K562 (cell line): ENCODE results near the gene PDLIM7. TPM values are rescaled to one million over a fixed set of nuclear protein-coding genes. Genes with fewer than 3 reads are reported as not detected.

ENCODE experiments used
- ATAC-seq: fragments of 200-7000 bp; cut with Tn5 transposase; 3 replicates; pipeline ENCODE4 v1.9.1; 2020; ENCODE audit warnings: moderate library complexity
- BruUV-seq: library from RNA; stranded (reverse); fragments of 400-500 nt; replicated peaks from 2 replicates; lab custom pipeline; 2021; lab: Mats Ljungman, UMichigan
- CTCF ChIA-PET: fragments of 300-600 bp; formaldehyde crosslinking; extraction: SDS; loops from one replicate; lab custom pipeline; 2021; ENCODE audit warnings: low intra/inter-chr PET ratio; lab: Yijun Ruan, JAX
- POLR2A ChIA-PET: fragments of 300-600, 350-650 bp; sonication (Branson Sonifier 250); formaldehyde crosslinking; extraction: SDS; loops from one replicate; lab custom pipeline; 2021; ENCODE audit warnings: antibody characterized with exemption, inconsistent platforms; lab: Yijun Ruan, JAX
- DNase-seq, 4 experiments: peaks; one replicate each; pipeline versions ENCODE4 v3.0.0 to v3.0.0-alpha.2; 2011 to 2018; ENCODE audit warnings: low spot score in 3 of 4, mixed read lengths in 3 of 4; ENCODE audit errors: extremely low read depth in 1 of 4
- FAIRE-seq: peaks from 2 replicates; lab custom pipeline; 2011; peaks lifted over from hg19 to GRCh38; lab: Jason Lieb, UNC
- H2AFZ ChIP-seq: 2 replicates; pipeline ENCODE4 v1.6.0; 2011; ENCODE audit warnings: low read depth, low read length, control low read depth, inconsistent platforms
- H3K27ac ChIP-seq: fragments of 200-600 bp; 3 replicates; pipeline ENCODE4 v1.8.0; 2011; ENCODE audit warnings: low read depth, mild to moderate bottlenecking, control low read depth, inconsistent platforms, low read length, moderate library complexity, mixed read lengths; ENCODE audit errors: extremely low read depth
- H3K27me3 ChIP-seq, 2 experiments: fragments of 300-600 bp in 1 of 2; 2 replicates in 1 of 2; 3 replicates in 1 of 2; pipeline versions ENCODE4 v1.6.0 to v1.8.0; 2011; ENCODE audit warnings: inconsistent platforms in 2 of 2, low read length in 2 of 2, mild to moderate bottlenecking in 1 of 2, mixed read lengths in 1 of 2, moderate library complexity in 1 of 2; ENCODE audit not compliant: control insufficient read depth in 2 of 2, insufficient read depth in 2 of 2
- H3K36me3 ChIP-seq: fragments of 300-600 bp; 3 replicates; pipeline ENCODE4 v1.8.0; 2011; ENCODE audit warnings: mild to moderate bottlenecking, low read length, inconsistent platforms; ENCODE audit not compliant: control insufficient read depth, insufficient read depth
- H3K4me1 ChIP-seq, 2 experiments: fragments of 200-600 bp in 1 of 2; replicated peaks in 1 of 2; 2 replicates in 1 of 2; 3 replicates in 1 of 2; pipeline versions ENCODE4 v1.5.1 to v1.8.0; 2011; ENCODE audit warnings: inconsistent platforms in 2 of 2, low read length in 2 of 2, mild to moderate bottlenecking in 1 of 2, mixed read lengths in 1 of 2, moderate library complexity in 1 of 2; ENCODE audit not compliant: control insufficient read depth in 2 of 2, insufficient read depth in 2 of 2
- H3K4me2 ChIP-seq: 2 replicates; pipeline ENCODE4 v1.6.1; 2011; ENCODE audit warnings: low read length, control low read depth, inconsistent platforms, mixed read lengths; ENCODE audit not compliant: insufficient read depth
- H3K4me3 ChIP-seq: fragments of 200-600 bp; sonication (generic), shearing (Covaris generic); 2 replicates; pipeline ENCODE4 v1.5.1; 2016; ENCODE audit warnings: control low read depth, inconsistent platforms
- H3K79me2 ChIP-seq: fragments of 200-600 bp; 3 replicates; pipeline ENCODE4 v1.8.0; 2011; ENCODE audit warnings: low read length, inconsistent platforms; ENCODE audit not compliant: control insufficient read depth, insufficient read depth
- H3K9ac ChIP-seq, 2 experiments: 2 replicates each; pipeline versions ENCODE4 v1.6.0 to v1.6.1; 2011; ENCODE audit warnings: low read depth in 2 of 2, low read length in 2 of 2, control low read depth in 1 of 2, inconsistent platforms in 1 of 2, mild to moderate bottlenecking in 1 of 2, mixed read lengths in 1 of 2; ENCODE audit not compliant: insufficient read depth in 1 of 2
- H3K9me1 ChIP-seq: one replicate; pipeline ENCODE4 v1.6.0; 2011; ENCODE audit warnings: inconsistent platforms, mild to moderate bottlenecking, low read length, moderate library complexity; ENCODE audit not compliant: control insufficient read depth, insufficient read depth
- H3K9me3 ChIP-seq: replicated peaks from 2 replicates; pipeline ENCODE4 v1.5.1; 2011; ENCODE audit warnings: low read depth, low read length, inconsistent platforms; ENCODE audit not compliant: control insufficient read depth, insufficient read depth
- H4K20me1 ChIP-seq: replicated peaks from 2 replicates; pipeline ENCODE4 v1.6.1; 2011; ENCODE audit warnings: low read length, inconsistent platforms, mixed read lengths; ENCODE audit not compliant: control insufficient read depth, insufficient read depth
- GMEB1 ChIP-seq: fragments of 250-450 bp; sonication (Bioruptor Pico); IDR thresholded peaks from 2 replicates; pipeline ENCODE4 v1.4.0; 2020; ENCODE audit warnings: mild to moderate bottlenecking
- MCM3 ChIP-seq: fragments of 450-650 bp; IDR thresholded peaks from 2 replicates; pipeline ENCODE4 v1.6.1; 2016
- POLR2G ChIP-seq: fragments of 200-400 bp; formaldehyde crosslinking; IDR thresholded peaks from 2 replicates; pipeline ENCODE4 v1.6.1; 2017; ENCODE audit warnings: low read depth, mild to moderate bottlenecking, antibody characterized with exemption, low read length, moderate library complexity
- SIN3B ChIP-seq: fragments of 450-650 bp; IDR thresholded peaks from 2 replicates; pipeline ENCODE4 v1.6.1; 2017; ENCODE audit warnings: low read depth, mild to moderate bottlenecking, moderate library complexity
- ZNF444 ChIP-seq: fragments of 250-450 bp; sonication (Bioruptor Pico); IDR thresholded peaks from 2 replicates; pipeline ENCODE4 v1.4.0; 2020; ENCODE audit warnings: mild to moderate bottlenecking, moderate library complexity
- WGBS: fragments of 100-300 bp; shearing (Covaris generic); methylation state at CpG from one replicate; pipeline ENCODE4 v1.1.6; 2016; ENCODE audit warnings: low coverage, mixed read lengths; ENCODE audit not compliant: insufficient coverage; ENCODE audit errors: missing lambda C conversion rate; 5-methylcytosine and 5-hydroxymethylcytosine counted together
- in situ Hi-C: fragments of 300-500 bp; cut with MboI; formaldehyde crosslinking; loops from 4 replicates; pipeline ENCODE4 v1.15.0; 2018; ENCODE audit warnings: inconsistent platforms, mixed read lengths
- intact Hi-C: fragments of 100-400 bp; cut with micrococcal nuclease; formaldehyde crosslinking; loops from 2 replicates; pipeline ENCODE4 v1.14.2; 2022
- polyA plus RNA-seq, 8 experiments: library from polyadenylated mRNA; depleted of rRNA in 4 of 8; stranded (reverse) in 5 of 8; unstranded in 3 of 8; fragments of >200 nt; fragmentation: Nextera tagmentation in 2 of 8; fragmentation: Illumina TruSeq in 1 of 8; extraction: Ambion mirVana in 2 of 8; extraction: Trizol in 1 of 8; gene quantifications; 2 replicates each; pipeline versions ENCODE4 v1.2.1 to v1.2.3, GENCODE V29; 2011 to 2014; ENCODE audit warnings: inconsistent platforms in 1 of 8, missing spikeins in 1 of 8
- total RNA-seq, 7 experiments: library from RNA; depleted of rRNA in 6 of 7; stranded (reverse); fragments of >200 nt in 6 of 7; fragmentation: Illumina TruSeq in 2 of 7; extraction: Trizol in 2 of 7; gene quantifications; 2 replicates each; pipeline versions ENCODE4 v1.2.1 to v1.2.3, GENCODE V29; 2011 to 2021; ENCODE audit warnings: low replicate concordance in 1 of 7
- TF ChIP-seq, protein P1 (sequence below): sonication (generic); formaldehyde crosslinking; IDR thresholded peaks from 2 replicates; pipeline ENCODE4 v1.8.1; 2023; ENCODE audit warnings: mild to moderate bottlenecking, missing genetic modification reagents

The PDLIM7 gene
- total and polyA plus RNA-seq, 9 of the 15 experiments (the other 6 are each of a cell fraction or from before 2014, with no cell fraction given), result 2.1 to 124 (median 32.6) TPM

DNA sequence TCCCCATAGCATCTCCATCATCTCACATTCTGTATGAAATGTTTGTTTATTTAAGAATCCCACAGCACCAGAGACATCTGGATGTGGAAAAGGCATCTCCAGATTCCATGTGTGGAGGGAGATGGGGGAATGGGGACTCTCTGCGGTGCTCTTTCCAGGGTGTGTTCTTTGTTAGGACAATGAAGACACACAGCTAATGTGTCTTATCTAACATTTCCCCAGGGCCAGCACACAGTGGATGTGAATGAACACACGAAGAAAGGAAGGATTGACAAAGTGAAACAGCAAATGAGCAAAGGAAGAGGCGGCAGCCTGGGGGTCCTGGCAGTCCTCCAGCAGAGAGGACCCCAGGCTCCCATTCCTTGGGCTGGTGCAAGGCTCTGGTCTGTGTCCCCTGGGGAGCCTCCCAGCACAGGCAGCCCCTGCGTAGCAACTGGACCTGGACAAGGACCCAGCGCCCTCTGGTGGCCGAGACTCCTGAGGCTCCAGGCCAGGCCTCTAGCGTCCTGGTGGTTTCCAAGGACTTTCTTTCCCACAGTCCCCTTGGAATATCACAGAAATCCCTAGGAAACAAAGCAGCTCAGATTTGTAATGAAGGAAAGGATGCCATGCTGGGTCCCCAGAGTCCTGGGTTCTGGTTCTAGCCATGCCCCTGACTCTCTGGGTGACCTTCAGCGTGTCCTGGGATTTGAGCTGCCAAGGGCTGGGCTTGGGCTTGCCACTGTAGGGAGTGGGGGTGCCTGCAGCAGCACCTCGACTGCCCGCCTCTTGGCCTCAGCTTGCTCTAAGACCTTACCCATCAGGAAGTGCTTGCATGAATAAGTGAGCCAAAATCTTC, 3.5 kb upstream of the PDLIM7 start (continued):
- TF ChIP-seq, protein P1, sequence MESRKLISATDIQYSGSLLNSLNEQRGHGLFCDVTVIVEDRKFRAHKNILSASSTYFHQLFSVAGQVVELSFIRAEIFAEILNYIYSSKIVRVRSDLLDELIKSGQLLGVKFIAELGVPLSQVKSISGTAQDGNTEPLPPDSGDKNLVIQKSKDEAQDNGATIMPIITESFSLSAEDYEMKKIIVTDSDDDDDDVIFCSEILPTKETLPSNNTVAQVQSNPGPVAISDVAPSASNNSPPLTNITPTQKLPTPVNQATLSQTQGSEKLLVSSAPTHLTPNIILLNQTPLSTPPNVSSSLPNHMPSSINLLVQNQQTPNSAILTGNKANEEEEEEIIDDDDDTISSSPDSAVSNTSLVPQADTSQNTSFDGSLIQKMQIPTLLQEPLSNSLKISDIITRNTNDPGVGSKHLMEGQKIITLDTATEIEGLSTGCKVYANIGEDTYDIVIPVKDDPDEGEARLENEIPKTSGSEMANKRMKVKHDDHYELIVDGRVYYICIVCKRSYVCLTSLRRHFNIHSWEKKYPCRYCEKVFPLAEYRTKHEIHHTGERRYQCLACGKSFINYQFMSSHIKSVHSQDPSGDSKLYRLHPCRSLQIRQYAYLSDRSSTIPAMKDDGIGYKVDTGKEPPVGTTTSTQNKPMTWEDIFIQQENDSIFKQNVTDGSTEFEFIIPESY (CRISPR knock-in tag), result 0 out of 2 replicates have a peak, but pooled peaks have one; percentile 9
- peak; percentile 49; the same call in 1 of the 2 replicates for TF ChIP-seq POLR2G

DNA sequence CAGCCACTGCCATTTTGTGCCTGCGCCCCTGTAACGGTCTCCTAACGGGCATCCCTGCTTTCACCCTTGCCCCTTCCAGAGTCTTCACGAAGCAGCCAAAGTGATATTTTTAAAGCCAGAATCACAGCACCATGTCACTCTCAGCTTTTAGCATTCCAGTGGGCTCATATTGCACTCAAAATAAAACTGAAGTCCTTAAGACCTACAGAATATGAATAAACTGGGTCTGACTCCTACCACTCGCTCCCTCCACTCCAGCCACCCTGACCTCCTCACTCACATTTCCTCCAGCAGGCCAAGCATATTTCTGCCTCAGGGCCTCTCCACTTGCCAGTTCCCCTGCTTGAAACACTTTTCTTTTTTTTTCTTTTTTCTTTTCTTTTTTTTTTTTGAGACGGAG, 2.4 kb upstream of the PDLIM7 start:
- FAIRE-seq, result no peak
- no peak for DNase-seq
- Histone ChIP-seq H3K9me3 (no peaks in the 10 kb centered on the region), H3K4me1 (peaks cover 35 to 82% of the 10 kb centered on the region in 2 experiments), H2AFZ (no peak overlapping the region), H3K27ac (no peak overlapping the region), H3K4me2 (no peak overlapping the region), H3K27me3 (no peaks in the 10 kb centered on the region), H4K20me1 (no peaks in the 10 kb centered on the region; the same call in 1 of the 2 replicates), H3K4me3 (no peak overlapping the region), H3K9ac (no peak overlapping the region), H3K79me2 (peaks cover 29% of the 10 kb centered on the region), H3K9me1 (no peaks in the 10 kb centered on the region), H3K36me3 (peaks cover 18% of the 10 kb centered on the region; the same call in 2 of the 3 replicates)
- in situ Hi-C loops (no loop called here), intact Hi-C loops (loop anchor here (2.0 to 5.0 kb wide), 2 partner anchors 95 to 183 kb away; no protein-coding TSS in a partner anchor)
- CTCF ChIA-PET, result interaction anchor here (0.7 to 2.4 kb wide), 3 partner anchors 8 to 96 kb away, joined by 3 to 19 read pairs (median 3); no protein-coding TSS in a partner anchor
- no peak for ATAC-seq
- POLR2A ChIA-PET, result interaction anchor here (2.7 kb wide), 1 partner anchor 9 kb away, joined by 26 read pairs; the partner anchor contains the start of gene DOK3
- 89% methylated on average over 6 of the region's 6 CpGs for WGBS
- BruUV-seq, result no TSS peak
- no peak for TF ChIP-seq SIN3B
- TF ChIP-seq MCM3, result no peak
- no peak for TF ChIP-seq ZNF444 (CRISPR knock-in tag)
- TF ChIP-seq GMEB1 (CRISPR knock-in tag), result no peak
- TF ChIP-seq, all 486 proteins: peak for 0
